Activated T-helper 1 cell treated with Interleukin-2 at 50 U/mL for 16 hours (primary cell): ENCODE data around the gene SLC35B4.

Source experiments
- DNase-seq: peaks from one replicate; pipeline ENCODE4 v3.0.0-alpha.2; 2020; ENCODE audit warnings: low read depth

Gene SLC35B4

DNA sequence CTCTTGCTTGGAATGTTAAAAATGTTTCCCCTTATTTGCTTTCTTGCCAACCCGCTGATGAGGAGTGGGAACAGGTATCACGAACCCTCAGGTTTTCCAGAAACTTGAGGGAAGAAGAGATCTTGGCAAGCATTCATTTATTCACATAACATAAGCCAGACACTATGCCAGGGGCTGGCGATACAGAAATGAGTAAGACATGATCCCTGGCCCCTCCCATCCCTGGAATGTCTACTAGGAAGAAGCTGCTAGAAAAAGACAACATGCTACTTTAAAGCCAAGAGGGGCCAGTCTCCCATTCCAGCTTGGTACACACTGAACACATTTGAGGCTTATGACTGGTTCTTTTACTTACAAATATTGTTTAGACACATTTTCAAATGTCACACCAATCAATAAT lies 26.4 kb downstream of the SLC35B4 start:
- no peak for DNase-seq

DNA sequence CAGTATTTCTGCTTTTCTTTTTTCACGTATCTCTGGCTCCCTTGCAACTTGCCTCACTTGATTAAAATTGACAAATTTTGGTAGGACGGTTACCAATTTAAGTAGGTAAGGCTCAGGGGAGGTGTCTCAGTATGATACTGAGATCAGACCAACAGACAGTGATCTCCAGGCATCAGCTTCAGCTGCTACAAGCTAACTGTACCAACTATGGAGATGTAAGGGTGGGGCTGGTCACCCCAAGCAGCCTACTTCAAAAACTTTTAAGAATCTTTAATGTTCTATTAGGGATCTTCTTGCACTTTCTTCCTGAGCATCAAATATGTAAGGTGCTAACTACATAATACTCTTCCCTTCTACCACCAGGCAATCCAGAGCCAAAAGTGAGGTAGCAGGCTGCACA lies 26.9 kb downstream of the SLC35B4 start:
- DNase-seq, result no peak

DNA sequence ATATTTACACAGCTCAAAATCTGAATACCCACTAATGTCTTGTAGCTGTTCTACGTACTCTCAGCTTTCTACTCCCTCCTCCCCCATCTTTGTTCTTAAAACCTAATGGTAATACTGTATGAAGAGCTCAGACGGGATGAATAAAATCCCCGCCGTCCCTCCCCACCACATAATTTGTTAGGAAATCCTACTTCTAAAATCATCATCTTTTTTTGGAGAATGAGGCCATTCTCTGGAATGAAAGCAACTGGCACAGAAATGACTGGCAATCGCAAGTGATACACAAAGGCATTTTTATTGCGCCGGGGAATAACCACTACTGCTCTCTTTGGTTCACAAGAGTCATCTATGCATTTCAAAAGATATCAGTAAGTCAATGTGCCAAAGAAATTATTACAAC lies 27.3 kb downstream of the SLC35B4 start:
- DNase-seq, result no peak

DNA sequence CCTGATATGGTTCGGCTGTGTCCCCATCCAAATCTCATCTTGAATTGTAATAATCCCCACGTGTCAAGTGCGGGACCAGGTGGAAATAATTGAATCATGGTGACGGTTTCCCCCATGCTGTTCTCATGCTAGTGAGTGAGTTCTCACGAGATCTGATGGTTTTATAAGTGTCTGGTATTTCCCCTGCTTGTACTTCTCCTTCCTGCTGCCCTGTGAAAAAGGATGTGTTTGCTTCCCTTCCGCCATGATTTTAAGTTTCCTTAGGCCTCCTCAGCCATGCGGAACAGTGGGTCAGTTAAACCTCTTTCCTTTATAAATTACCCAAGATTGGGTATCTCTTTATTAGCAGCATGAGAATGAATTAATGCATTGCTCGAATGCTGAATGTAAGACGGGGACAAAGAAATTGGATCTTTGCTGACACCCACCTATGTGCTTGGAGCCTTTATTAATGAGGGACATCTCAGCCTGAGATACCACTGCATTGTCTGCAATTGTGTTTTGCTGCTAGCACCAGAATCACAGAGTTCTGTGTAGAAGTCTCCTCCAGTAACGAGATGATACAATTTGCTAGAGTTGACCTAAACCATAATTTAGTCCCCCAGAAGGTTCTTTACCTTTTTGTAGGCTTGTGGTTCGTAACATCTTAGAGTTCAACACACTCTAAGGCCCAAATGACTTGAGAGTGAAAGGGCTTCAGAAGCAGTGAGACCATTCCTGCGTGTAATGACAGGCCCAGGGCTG lies 28.6 kb downstream of the SLC35B4 start:
- no peak for DNase-seq

DNA sequence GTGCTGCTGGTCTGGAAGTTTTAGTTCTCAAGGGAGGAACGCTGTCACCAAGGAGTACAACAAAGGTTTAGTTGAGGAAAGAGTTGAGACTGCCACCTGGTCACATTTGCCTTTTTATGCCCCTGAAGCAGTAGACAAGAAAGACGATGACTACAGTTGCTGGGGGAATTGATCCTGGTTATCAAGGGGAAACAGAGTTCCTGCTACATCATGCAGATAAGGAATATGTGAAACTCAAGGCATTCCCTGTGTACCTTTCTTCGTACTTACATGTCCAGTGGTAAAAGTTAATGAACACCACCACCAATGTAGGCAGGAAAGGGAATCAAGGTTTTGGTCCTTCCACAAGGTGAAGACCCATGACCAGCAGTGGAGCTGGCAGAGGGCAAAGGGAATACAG lies 31.8 kb downstream of the SLC35B4 start:
- no peak for DNase-seq

DNA sequence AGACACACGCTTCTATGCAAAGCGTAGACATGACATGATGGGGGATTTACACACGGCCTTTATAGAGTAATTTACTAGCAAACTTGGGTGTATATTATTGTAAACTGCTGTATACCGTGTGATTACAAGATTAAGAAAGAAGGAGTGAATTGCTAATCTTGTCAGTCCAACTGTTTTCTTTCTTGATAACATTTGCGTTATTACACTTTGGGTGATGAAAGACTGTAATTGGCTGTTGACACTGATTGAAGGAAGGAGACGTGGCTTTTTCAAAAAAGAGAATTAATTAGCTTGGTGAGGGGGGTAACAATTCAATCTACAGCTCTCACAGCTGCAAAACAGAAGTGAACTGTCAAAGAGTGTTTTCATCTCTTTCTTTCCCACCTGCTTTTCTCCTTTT lies 32.7 kb downstream of the SLC35B4 start:
- no peak for DNase-seq

DNA sequence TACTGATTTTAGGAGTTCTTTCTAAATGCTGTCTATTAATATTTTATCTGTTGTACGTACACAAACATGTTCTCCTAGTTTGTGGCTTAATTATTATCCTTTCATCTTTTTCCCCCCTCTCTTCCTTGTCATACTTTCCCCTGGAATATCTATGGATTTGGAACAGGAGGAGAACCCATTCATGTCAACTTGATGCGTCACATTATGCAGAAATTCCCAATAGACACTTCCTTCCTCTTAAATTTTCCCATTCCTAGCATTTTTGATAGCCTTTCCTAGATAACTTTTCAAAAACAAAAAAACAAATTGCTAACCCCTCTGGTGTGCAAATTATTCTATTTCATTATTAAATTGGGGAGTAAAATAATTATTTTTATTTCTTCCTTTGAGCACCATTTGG lies 36.2 kb downstream of the SLC35B4 start:
- DNase-seq, result no peak

DNA sequence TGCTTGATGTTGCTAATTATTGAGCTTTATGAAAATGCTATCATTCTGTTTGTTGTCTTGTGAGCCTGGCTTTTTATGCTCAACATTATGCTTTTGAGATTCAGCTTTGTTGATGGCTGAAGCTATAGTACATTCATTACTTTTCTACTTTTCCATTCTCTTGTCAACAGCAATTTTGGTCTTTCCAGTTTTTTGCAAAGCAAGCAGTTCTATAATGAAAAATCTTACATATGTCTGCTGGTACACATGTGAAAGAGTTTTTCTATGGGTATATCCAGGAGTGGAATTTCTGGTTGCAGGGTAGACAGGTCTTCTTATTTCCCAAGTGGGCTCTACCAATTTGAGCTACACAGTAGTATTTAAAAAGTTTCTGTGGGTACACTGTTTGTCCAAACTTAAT lies 36.8 kb downstream of the SLC35B4 start:
- no peak for DNase-seq

DNA sequence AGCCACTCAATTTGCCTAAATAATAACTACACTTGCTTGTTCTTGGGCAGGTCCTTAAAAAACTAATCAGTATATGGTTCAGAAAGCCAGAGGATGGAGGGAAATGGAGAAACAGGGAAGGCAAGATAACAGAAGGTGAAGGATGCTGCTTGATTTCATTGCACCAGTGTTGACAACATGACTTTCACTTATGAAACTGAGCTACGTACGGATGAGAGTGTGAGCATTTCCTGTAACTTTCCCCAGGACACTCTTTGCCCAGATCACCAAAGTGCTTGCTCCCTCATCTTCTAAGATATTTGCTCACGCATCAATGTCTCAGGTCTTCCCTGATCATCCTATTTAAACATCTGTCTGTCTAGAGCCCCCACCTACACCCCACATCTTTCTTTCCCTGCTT lies 37.4 kb downstream of the SLC35B4 start:
- no peak for DNase-seq

DNA sequence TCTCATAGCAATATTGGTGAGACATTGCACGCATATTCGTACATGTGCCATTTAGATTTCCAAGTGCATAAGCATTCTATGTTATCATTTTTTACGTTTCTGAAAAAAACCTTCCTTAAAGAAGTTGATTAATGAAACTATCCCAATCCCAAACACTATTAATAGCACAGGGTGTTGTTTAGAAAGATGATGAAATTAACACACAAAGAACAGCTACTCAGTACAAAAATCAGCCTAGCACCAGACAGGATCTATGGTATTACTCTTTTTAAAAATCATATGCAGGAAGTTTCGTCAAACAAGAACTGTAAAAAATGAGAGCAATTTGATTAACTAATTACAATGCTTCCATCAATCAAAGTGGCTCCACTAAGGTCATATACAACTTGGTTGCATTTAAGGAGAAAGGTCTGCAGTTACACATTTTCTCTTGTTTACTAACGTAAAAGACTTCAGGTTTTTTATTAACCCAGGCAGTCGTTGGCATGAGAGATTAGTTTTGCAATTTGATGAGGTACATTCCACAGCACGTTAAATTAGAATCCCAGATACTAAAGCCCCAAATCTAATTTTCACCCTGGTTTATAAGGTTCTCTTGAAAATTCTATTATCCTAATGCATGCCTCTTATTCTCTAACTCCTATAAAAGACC lies 38.1 kb downstream of the SLC35B4 start:
- no peak for DNase-seq

DNA sequence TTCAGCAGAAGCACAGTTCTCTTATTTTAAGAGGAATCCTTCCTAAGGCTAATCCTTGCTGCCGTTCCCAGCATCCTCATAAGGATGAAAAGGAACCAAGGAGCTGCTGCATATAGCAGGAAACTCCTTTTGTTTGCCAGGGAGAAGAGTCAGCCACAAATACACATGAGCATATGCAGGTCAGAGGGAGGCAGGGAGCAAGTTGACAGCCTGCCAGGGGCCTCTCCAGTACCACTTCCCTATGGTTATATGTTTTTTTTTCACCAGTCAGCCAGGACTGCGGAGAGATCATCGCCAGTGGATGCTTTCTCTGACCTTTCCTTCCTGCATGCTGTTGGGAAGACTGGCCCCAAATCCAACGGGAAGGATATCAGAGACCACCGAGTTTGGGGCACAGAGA lies 39.8 kb downstream of the SLC35B4 start:
- no peak for DNase-seq

DNA sequence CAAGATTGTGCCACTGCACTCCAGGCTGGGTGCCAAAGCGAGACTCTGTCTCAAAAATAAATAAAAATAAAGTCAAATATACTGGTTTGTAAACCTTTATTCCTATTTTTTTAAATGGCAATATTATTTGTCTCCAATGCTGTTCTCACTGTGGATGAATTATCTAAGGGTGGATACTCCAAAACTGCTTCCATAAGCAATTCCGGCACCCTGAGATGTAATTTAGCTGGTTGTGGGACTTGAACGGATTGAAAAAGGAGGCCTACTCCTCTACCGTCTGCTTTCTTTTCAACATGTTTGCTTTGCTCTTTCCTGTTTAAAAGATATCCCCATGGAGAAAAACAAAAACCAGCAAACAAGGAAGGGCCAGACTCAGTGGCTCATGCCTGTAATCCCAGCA lies 54.4 kb downstream of the SLC35B4 start:
- no peak for DNase-seq

DNA sequence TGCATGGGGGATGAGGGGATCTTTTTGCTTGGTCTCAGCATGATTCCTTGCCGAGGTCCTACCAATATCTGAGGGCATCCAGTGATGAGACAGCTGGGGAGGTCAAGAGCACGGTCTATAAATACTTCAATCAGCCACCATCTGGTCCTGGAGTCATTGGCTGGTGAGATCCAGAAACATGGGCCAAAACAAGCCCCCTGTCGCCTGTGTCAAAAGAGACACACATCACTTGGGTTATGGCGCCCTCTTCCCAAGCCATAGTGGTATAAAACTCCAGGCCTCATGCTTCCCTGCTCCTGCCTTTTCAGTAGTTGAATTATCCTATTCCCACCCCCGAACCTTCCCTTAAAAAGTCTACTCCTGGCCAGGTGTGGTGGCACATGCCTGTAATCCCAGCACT lies 60.9 kb downstream of the SLC35B4 start:
- DNase-seq, result no peak

DNA sequence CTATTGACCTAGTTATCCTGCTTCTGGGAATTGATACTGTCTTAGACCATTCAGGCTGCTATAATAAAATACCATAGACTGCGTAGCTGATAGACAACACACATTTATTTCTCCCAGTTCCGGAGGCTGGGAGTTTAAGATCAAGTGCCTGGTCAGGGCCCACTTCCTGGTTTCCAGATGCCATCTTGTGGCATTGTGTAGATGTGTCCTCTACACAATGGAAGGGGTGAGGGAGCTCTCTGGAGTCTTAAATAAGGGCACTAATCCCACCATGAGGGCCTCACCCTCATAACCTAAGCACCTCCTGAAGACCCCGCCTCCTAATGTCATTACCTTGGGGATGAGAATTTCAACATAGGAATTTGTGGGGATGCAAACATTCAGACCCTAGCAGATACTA lies 62.4 kb downstream of the SLC35B4 start:
- no peak for DNase-seq

DNA sequence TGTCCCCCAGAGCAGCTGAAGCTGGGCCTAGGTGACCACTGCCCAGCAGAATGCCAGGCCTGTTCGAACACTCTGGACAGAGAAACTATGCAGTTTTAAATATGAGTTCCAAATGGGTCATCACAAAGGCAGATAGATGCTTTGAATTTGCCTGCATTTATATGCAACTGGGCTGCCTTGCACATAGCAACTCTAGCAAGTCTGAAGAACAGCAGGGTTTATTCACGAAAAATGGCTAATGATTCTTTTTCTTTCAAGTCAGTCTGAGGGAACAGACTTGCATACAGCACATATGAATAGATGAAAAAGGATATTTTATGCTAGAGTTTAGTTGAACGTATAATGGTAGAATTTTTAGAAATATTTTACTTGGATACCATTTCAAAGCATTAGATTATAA lies 68.5 kb downstream of the SLC35B4 start:
- no peak for DNase-seq

DNA sequence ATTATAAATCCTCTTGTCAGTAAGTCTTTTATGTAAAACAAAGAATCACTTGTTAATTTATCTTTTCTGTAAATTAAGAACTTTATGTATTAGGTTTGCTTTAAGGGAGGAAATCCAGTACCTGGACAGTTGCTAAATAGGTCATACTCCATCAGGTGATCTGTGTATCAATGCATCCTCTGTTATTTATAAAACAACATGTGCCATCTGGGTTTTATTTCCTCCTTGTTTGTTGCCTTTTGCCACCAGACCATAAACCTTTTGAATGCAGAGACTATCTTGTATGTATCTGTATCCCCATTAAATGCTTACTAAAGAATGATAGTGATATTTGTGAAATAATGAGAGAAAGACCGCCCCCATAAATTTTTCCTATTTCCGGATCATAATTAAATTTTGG lies 70.0 kb downstream of the SLC35B4 start:
- no peak for DNase-seq

DNA sequence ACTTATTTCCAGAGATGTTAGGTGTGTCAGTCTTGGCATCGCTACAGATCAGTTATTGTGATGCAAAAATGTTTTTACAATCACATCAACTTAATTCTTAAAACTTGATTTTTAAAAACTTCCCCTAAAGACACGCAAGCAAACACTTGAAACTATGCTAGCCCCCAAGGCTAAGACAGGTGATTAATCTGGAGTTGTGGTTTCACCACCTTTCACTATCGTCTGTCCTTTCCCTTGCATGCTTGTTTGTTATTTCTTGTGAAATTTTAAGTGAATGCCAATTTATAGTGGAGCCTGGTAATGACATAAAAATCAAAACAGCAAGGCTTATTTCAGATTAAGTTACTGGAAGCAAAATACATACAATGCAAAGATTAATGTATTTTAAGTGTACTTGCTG lies 70.4 kb downstream of the SLC35B4 start:
- no peak for DNase-seq

DNA sequence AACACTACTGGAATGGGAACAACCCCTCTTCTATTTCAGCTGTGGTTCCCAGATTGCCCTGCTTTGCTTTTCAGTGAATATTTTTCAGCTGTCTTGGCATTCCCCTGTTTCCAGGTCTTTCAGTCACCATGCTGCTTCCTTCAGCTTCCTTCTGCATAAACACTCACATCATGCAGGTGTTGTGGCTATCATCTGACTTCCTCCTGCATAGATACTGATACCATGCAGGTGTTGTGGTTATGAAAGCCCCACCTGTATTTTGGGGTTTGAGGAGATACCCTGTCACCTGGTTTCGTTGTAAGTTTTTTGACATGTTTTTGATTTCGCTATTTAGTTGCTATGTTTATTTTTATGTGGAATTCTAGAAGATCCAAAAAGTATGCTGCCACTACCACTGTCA lies 71.5 kb downstream of the SLC35B4 start:
- DNase-seq, result no peak
